Sigmoid colon (tissue), 4 donors: Measurements from ENCODE around the gene KCNJ16.

Experiments
- EP300 ChIP-seq, 4 donors: sonication (generic); formaldehyde crosslinking; IDR thresholded peaks; one replicate each; pipeline ENCODE4 v1.6.1; 2017; ENCODE audit warnings: antibody characterized with exemption in 4 of 4
- POLR2A ChIP-seq, 2 donors: fragments of 450-650 bp; IDR thresholded peaks; one replicate each; pipeline ENCODE4 v1.6.1; 2016; ENCODE audit warnings: antibody characterized with exemption in 2 of 2, mild to moderate bottlenecking in 2 of 2, moderate library complexity in 2 of 2
- POLR2AphosphoS5 ChIP-seq, 4 donors: sonication (generic); formaldehyde crosslinking; IDR thresholded peaks; one replicate each; pipeline ENCODE4 v1.6.1; 2017; ENCODE audit warnings: antibody characterized with exemption in 4 of 4
- TF ChIP-seq, protein P1 (sequence below), 4 experiments: fragments of 450-650 bp in 3 of 4; fragments of 200-600 bp in 1 of 4; IDR thresholded peaks; one replicate each; pipeline ENCODE4 v1.5.1; 2016 to 2019; ENCODE audit warnings: antibody characterized with exemption in 4 of 4, mild to moderate bottlenecking in 3 of 4, moderate library complexity in 2 of 4

DNA sequence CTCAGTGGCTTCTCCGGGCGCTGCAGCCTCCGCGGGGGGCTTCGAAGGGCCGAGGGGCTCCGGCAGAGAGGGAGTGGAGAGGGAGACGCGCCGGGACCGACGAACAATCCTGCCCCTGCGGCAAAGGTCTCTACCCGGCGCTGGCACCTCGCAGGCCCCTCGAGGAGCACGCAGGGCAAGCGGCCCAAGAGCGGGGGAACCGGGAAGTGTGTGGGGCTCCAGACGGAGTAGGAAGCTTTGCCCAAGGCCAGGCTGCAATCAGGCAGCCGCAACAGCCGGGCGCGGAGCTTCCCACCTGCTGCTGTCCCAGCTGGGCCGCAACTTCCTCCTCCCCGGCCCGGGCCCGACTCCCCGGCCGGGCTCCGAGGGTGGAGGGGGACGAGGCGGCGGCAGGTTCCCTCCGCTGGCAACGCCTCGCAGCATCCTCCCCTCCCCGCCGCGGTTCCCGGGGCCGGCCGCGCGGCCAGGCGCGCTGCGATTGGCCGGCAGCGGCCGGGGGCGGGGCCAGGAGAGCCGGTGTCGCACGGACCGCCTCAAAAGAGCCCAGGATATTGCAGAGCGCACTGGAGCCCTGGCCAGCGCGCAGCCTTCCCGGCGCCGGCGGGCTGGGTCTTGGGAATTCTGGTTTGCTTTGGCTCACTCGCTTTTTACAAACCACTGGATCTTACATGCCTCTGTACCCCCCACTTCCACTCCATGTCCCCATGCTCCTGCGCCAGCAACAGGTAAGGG, 94.1 kb downstream of the KCNJ16 start, which contains the start of gene KCNJ2:
- TF ChIP-seq, protein P1, sequence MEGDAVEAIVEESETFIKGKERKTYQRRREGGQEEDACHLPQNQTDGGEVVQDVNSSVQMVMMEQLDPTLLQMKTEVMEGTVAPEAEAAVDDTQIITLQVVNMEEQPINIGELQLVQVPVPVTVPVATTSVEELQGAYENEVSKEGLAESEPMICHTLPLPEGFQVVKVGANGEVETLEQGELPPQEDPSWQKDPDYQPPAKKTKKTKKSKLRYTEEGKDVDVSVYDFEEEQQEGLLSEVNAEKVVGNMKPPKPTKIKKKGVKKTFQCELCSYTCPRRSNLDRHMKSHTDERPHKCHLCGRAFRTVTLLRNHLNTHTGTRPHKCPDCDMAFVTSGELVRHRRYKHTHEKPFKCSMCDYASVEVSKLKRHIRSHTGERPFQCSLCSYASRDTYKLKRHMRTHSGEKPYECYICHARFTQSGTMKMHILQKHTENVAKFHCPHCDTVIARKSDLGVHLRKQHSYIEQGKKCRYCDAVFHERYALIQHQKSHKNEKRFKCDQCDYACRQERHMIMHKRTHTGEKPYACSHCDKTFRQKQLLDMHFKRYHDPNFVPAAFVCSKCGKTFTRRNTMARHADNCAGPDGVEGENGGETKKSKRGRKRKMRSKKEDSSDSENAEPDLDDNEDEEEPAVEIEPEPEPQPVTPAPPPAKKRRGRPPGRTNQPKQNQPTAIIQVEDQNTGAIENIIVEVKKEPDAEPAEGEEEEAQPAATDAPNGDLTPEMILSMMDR (IDR thresholded peaks at IDR 0.05): no peak
- TF ChIP-seq EP300 (IDR thresholded peaks at IDR 0.05): no peak
- peak; percentile 59 to 66 for TF ChIP-seq POLR2A (IDR thresholded peaks at IDR 0.05)
- peak; percentile 45 to 89 (median 81) for TF ChIP-seq POLR2AphosphoS5 (IDR thresholded peaks at IDR 0.05)
